SH-SY5Y (cell line): Measurements from ENCODE around the gene ZFR2.

Experiments
- GATA2 ChIP-seq: IDR thresholded peaks from 2 replicates; pipeline ENCODE4 v1.6.1; 2011; ENCODE audit warnings: mild to moderate bottlenecking, low read depth, low read length
- GATA3 ChIP-seq: IDR thresholded peaks from 2 replicates; pipeline ENCODE4 v1.6.1; 2011; ENCODE audit warnings: low read depth, mild to moderate bottlenecking, low read length, moderate library complexity

ZFR2 gene

GRCh38 chr19:3803986-3804385 is 64.9 kb downstream of the ZFR2 start:
- TF ChIP-seq GATA3: no peak
- TF ChIP-seq GATA2: no peak

- TF ChIP-seq GATA2: no peak
- no peak for TF ChIP-seq GATA3
These were observed 65.5 kb downstream of the ZFR2 start for GRCh38 chr19:3803114-3803888.

- TF ChIP-seq GATA3 (no peak), GATA2 (no peak)
These were observed 67.3 kb downstream of the ZFR2 start for GRCh38 chr19:3801412-3802096.

- TF ChIP-seq GATA2: no peak
- no peak for TF ChIP-seq GATA3
These were observed 67.8 kb downstream of the ZFR2 start for GRCh38 chr19:3800996-3801395.

- no peak for TF ChIP-seq GATA3
These were observed 70.7 kb downstream of the ZFR2 start for GRCh38 chr19:3798137-3798536.

GRCh38 chr19:3796358-3796757 is 72.5 kb downstream of the ZFR2 start:
- TF ChIP-seq GATA3: no peak
- TF ChIP-seq GATA2: no peak

- no peak for TF ChIP-seq GATA2
- no peak for TF ChIP-seq GATA3
These were observed 75.0 kb downstream of the ZFR2 start for GRCh38 chr19:3793799-3794198.

- TF ChIP-seq GATA3 (no peak), GATA2 (no peak)
These were observed 76.7 kb downstream of the ZFR2 start for GRCh38 chr19:3792114-3792513.

GRCh38 chr19:3790941-3791340 is 77.9 kb downstream of the ZFR2 start:
- no peak for TF ChIP-seq GATA3
- no peak for TF ChIP-seq GATA2

GRCh38 chr19:3790209-3790734 is 78.6 kb downstream of the ZFR2 start:
- TF ChIP-seq GATA3 (no peak), GATA2 (no peak)

GRCh38 chr19:3788996-3789778 is 79.7 kb downstream of the ZFR2 start:
- TF ChIP-seq GATA2 (no peak), GATA3 (no peak)

GRCh38 chr19:3785938-3786824 is 82.7 kb downstream of the ZFR2 start, which contains the start of gene MATK:
Gene MATK, minus strand, starts transcription at chr19:3786381. Its CDS starts 1,246 bp downstream, at chr19:3785135.
- no peak for TF ChIP-seq GATA2
- TF ChIP-seq GATA3: no peak

GRCh38 chr19:3785451-3785937 is 83.3 kb downstream of the ZFR2 start:
- TF ChIP-seq GATA2 (no peak), GATA3 (no peak)
